HG02642 (cell line): Measurements from ENCODE around the gene NEDD1.

Experiments
- ATAC-seq: cut with Tn5 transposase; IDR thresholded peaks from one replicate; pipeline ENCODE4 v1.9.1; 2021; ENCODE audit warnings: mild to moderate bottlenecking; ENCODE audit not compliant: unreplicated experiment, poor library complexity

NEDD1 gene

DNA sequence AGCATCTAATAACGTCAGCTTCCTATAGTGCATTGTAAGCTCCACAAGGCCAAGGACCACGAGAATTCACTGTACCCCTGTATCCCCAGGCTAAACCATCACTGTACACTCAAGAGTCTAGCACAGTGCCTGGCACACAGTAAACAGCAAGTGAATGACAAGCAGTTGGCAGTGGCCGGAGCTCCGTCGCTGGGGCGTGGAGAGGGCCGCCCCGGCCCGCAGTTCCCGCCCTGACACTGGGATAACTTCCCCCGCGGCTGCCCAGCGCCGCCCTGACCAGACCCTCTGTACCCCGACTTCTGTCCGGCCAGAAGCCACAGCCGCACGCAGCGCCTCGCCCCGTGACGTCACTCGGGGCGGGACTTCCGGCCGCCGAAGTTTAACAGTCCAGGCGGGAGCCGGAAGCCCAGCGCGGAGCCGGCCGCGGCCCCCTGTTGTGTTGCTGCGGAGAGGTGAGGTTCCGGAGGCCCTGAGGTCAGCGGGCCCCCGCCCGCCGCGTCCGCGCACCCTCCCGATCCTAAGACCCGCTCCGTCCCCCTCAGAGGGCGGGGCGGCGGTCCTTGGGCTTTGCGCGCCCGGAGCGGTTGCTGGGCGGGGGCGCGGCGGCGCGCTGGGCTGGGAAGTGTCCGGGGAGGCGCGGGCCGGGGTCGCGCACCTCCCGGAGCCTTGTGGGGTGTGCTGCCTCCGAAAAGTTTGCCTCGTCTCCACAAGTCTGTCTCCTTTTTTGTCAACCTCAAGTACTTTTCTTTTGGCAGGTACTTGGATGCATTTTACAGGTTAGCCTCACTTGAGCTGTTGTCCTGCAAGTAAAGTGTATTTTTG lies at the start of gene NEDD1:
Gene NEDD1 (plus strand): TSS at position 409 of the 822 bp plus-strand sequence. CDS start 2,503 bp downstream, outside the sequence.
- peak; percentile 96 for ATAC-seq

- no peak for ATAC-seq
These were observed 48.9 kb upstream of the NEDD1 start for GRCh38 chr12:96858162-96858561.

DNA sequence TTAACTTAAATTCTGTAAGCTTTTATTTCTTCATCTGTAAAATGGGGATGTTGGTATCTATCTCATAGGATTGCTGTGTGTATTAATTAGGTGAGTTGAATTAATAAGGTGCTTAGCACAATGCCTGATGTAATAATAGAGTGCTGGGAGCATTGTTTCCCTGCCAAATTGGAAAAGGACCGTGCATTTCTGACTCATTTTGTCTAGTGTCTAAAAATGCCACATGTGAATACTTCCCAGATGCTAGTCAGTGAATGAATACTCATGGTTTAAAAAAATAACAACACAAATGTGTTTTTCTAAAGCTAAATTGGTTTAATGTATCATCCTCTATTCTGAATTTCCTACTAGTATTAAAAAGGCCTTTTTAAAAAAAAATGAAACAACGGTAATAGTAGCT lies 45.4 kb upstream of the NEDD1 start:
- ATAC-seq, result no peak

DNA sequence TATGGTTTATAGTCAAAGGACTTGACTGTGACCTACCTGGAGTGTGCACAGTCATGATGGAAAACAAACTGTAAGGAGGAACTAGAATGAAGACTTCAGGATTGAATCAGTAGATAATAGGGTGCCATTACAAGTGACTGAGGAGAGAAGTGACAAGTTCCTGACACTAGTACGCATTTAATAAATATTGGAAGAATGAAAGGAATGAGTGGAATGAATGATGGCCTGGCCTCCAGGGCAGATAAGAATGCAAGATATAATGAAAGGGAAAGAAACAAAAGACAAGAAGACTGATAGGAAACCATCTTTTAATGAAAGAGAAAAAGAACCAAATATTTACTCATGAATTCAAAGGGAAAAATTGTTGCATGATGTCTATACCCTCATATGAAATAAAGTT lies 44.7 kb upstream of the NEDD1 start:
- ATAC-seq, result no peak

DNA sequence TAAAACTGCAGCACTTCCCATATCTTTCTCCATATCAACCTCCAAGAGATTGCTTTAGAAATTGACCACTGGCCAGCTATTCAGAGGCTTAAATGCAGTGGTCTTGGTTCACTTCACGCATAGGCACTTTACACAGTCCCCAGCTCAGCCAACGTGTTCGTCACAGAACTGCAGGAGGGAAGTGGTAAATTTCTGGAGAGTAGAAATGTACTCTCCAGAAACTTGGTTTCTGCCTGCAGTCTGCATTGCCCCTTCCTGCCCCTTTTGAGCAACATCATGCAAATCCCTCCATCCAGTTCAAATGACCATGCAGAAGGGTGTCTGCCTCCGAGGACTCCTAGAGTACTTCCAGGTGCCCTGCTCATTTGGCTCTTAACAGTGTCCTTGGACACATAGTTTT lies 42.7 kb upstream of the NEDD1 start:
- ATAC-seq, result no peak

DNA sequence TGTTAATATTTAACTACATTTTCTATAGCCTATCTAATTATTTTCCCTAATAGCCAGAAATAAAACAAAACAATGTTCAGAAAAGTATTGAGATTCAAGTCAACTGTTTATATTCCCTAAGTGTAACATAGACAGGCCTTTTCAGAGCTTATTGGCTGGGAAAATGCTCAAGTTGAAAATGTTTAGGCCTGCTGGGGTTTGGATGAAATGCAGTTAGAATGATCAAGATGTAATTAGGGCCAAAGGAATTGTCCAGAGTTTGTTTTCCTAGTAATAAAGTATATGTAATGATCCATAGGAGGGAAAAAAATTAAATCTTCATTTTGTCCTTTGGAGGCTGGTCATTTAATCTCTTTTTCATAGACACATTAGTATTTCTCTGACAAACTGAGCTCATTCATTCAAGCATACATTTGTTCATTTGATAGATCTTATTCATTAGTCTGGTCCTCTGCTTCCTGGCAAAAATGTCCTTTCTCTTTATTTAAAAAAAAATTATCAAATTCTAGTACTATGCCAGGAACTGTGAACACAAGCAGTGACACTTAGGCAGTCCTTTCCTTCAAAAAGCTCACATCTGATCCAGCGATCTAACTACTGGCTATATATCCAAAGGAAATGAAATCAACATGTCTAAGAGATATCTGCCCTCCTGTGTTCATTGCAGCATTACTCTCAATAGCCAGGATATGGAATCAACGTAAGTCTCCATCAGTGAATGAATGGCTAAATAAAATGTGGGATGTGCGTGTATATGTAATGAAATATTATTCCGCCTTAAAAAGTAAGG lies 40.1 kb upstream of the NEDD1 start:
- no peak for ATAC-seq

- ATAC-seq, result no peak
These were observed 36.1 kb upstream of the NEDD1 start for GRCh38 chr12:96870946-96871345.

GRCh38 chr12:96872961-96873360 lies 34.1 kb upstream of the NEDD1 start:
- no peak for ATAC-seq

GRCh38 chr12:96874211-96874610 lies 32.8 kb upstream of the NEDD1 start:
- ATAC-seq, result no peak

GRCh38 chr12:96876966-96877365 lies 30.1 kb upstream of the NEDD1 start:
- no peak for ATAC-seq

DNA sequence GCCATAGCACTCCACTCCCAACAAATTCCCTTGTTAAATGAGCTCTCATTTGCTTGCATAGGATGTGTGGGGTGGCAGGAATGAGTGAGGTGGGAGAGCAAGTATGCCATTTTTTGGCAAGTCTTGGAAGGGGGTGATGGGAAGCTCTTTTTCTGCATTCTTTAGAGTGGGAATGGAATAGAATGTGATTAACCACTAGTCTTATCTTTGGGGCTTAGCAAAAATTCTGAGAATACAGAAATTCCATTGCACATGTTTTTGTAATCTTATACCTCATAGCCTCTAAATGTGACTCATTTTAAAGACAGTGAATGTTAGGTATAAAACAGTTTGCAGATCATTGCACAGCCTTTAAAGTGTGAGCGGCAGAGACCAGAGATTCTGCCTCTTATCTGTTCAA lies 28.4 kb upstream of the NEDD1 start:
- ATAC-seq, result no peak

GRCh38 chr12:96879301-96879700 lies 27.8 kb upstream of the NEDD1 start:
- no peak for ATAC-seq

GRCh38 chr12:96880220-96880619 lies 26.8 kb upstream of the NEDD1 start:
- ATAC-seq, result no peak

DNA sequence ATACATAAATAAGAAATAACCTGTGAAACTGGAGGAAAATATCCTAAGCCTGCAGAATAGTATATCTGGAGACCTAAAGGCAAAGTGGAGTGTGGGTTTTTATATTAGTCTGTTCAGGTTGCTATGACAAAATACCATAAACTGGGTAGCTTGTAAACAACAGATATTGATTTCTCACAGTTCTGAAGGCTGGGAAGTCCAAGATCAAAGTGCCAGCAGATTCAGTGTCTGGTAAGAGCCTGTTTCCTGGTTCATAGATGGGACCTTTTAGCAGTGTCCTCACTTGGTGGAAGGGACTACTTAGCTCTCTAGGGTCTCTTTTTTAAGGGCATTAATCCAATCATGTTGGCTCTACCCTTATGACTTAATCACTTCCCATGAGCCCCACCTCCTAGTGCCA lies 25.4 kb upstream of the NEDD1 start:
- ATAC-seq, result no peak

DNA sequence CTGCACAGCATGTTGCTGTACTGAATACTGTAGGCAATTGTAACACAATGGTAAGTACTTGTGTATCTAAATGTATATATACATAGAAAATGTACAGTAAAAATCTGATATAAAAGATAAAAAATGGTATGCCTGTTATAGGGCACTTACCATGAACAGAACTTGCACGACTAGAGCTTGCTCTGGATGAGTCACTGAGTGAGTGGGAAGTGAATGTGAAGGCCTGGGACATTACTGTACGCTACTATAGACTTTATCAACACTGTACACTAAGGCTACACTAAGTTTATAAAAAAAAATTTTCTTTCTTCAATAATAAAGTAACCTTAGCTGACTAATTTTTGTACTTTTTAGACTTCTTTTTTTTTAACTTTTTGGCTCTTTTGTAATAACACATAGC lies 24.2 kb upstream of the NEDD1 start:
- no peak for ATAC-seq

GRCh38 chr12:96883571-96883970 lies 23.5 kb upstream of the NEDD1 start:
- no peak for ATAC-seq

- ATAC-seq, result no peak
These were observed 19.9 kb upstream of the NEDD1 start for GRCh38 chr12:96886998-96887677.

DNA sequence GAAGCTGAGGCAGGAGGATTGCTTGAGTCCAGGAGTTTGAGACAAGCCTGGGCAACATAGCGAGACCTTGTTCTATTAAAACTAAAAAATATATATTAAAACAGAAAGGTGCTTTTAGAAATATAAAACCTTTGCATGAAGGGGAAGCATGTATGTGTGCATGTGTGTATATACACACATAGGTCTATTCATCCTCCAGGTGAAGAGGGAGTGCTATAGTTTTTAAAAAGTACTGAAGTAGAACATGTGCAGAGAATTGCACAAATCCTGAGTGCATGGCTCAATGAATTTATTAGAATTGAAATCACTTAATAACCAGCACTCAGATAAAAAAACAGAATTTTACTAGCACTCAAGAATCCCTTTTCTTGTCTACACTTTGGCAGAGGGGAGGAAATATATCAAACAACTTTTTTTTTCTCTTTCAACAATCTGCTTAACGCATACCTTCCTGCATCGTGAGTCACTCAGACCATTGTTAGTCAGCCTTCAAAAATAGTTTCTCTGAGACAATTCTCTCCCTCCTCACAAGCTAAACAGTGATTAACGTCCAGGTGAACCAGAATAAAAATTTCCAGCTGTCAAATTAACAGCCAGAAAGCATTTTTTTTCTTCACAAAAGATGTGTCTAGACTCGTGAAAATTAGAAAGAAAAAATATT lies 17.7 kb upstream of the NEDD1 start:
- no peak for ATAC-seq

DNA sequence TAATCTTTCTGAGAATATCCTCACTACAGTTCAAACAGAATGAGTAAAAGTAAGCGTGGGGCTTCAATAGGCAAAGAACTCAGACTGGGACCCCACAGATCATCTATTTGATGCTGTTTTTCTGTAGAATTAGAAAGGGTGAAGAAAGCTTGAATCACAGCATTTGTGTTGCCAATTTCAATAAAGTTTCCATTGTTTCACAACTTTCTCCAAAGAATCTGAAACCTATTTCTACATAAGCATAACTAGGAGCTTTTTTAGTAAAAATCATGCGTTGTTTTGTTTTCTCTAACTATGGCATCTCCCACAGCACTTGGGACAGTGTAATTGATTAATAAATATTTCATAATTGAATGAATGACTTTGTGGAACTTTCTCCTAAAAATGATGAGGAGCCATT lies 16.7 kb upstream of the NEDD1 start:
- no peak for ATAC-seq

- ATAC-seq, result no peak
These were observed 15.0 kb upstream of the NEDD1 start for GRCh38 chr12:96892104-96892503.

GRCh38 chr12:96897421-96897820 lies 9.6 kb upstream of the NEDD1 start:
- ATAC-seq, result no peak
